Right atrium auricular region (tissue), 2 donors: ENCODE measurements around the gene ZFYVE28. TPM values are rescaled to one million over a fixed set of nuclear protein-coding genes. Genes with fewer than 3 reads are reported as not detected.

Experiments
- DNase-seq: peaks from one replicate; pipeline ENCODE4 v3.0.0-alpha.2; 2019; ENCODE audit warnings: low spot score
- H3K27ac ChIP-seq, 2 donors: fragments of 200-600 bp; sonication (generic); 1 replicate in 1 of 2; 2 replicates in 1 of 2; pipeline ENCODE4 v1.5.1; 2016 to 2019
- H3K27me3 ChIP-seq, 2 donors: fragments of 200-600 bp; sonication (generic); one replicate each; pipeline versions ENCODE4 v1.5.1 to v1.6.0; 2017 to 2019
- H3K36me3 ChIP-seq: fragments of 200-600 bp; sonication (generic); one replicate; pipeline ENCODE4 v1.5.1; 2016
- H3K4me1 ChIP-seq, 2 donors: fragments of 200-600 bp; sonication (generic); one replicate each; pipeline versions ENCODE4 v1.5.1 to v1.6.0; 2017 to 2019
- H3K4me3 ChIP-seq, 2 donors: fragments of 200-600 bp; sonication (generic); 1 replicate in 1 of 2; 2 replicates in 1 of 2; pipeline ENCODE4 v1.5.1; 2017 to 2019; ENCODE audit warnings: mild to moderate bottlenecking in 1 of 2, moderate library complexity in 1 of 2
- H3K9me3 ChIP-seq, 2 donors: fragments of 200-600 bp; sonication (generic); one replicate each; pipeline ENCODE4 v1.5.1; 2019
- CTCF ChIP-seq, 2 donors: fragments of 200-600 bp; sonication (generic); IDR thresholded peaks; one replicate each; pipeline ENCODE4 v1.5.1; 2019; ENCODE audit warnings: antibody characterized with exemption in 2 of 2
- total RNA-seq, 2 donors: library from RNA; depleted of rRNA; stranded (reverse); fragments of >200 nt; gene quantifications; one replicate each; pipeline ENCODE4 v1.1.0, GENCODE V29; 2016

The ZFYVE28 gene
- total RNA-seq, 2 donors from 2014 or later, result 3.4 to 6.0 TPM

DNA sequence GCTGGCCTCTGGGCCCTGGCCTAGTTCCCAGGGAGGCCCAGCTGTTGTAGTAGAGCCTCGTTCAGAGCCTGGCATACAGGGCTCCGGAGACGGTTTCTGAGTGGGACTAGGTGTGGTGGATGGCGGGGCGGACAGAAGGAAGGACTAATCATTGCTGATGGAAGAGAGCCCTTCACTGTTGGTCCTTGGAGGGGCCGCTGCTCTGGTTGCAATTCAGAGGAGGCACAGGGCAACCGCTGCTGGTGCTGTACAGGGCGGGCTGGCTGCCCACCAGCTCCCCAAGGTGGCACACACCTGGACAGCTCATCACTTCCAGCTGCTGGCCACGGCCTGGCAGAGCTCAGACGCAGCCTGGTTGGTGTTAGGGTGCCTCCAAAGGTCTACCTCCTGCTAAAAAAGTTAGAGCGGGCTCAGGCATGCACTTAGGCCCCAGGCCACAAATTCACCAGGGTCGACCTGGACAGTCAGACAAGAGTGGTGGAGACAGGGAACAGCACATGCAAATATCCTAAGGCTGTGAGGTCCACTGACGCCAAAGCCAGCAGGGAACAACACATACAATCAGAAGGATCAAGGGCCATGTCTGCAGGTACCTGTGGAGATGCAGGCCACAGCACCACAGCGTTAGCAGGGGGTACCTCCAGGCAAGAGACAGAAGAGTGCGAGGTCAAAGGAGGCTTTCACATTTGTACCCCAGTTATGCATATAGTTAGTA, 43.0 kb upstream of the ZFYVE28 start:
- TF ChIP-seq CTCF (IDR thresholded peaks at IDR 0.05), result no peak
- H3K27me3 ChIP-seq, result no peaks in the 10 kb centered on the region
- DNase-seq, result no peak
- H3K9me3 ChIP-seq, result no peaks in the 10 kb centered on the region
- no peaks in the 10 kb centered on the region for H3K36me3 ChIP-seq
- peaks cover 0 to 12% of the 10 kb centered on the region in 2 donors for H3K4me1 ChIP-seq
- H3K4me3 ChIP-seq, result no peak overlapping the region
- no peak overlapping the region for H3K27ac ChIP-seq

GRCh38 chr4:2459589-2460349, 41.3 kb upstream of the ZFYVE28 start:
- Histone ChIP-seq H3K36me3 (no peaks in the 10 kb centered on the region), H3K4me1 (peaks cover 0 to 12% of the 10 kb centered on the region in 2 donors), H3K4me3 (no peak overlapping the region), H3K27me3 (no peaks in the 10 kb centered on the region), H3K9me3 (no peaks in the 10 kb centered on the region), H3K27ac (no peak overlapping the region)
- DNase-seq, result no peak
- no peak for TF ChIP-seq CTCF (IDR thresholded peaks at IDR 0.05)

GRCh38 chr4:2458546-2459491, 40.4 kb upstream of the ZFYVE28 start:
- TF ChIP-seq CTCF (IDR thresholded peaks at IDR 0.05), result no peak
- no peaks in the 10 kb centered on the region for H3K36me3 ChIP-seq

DNA sequence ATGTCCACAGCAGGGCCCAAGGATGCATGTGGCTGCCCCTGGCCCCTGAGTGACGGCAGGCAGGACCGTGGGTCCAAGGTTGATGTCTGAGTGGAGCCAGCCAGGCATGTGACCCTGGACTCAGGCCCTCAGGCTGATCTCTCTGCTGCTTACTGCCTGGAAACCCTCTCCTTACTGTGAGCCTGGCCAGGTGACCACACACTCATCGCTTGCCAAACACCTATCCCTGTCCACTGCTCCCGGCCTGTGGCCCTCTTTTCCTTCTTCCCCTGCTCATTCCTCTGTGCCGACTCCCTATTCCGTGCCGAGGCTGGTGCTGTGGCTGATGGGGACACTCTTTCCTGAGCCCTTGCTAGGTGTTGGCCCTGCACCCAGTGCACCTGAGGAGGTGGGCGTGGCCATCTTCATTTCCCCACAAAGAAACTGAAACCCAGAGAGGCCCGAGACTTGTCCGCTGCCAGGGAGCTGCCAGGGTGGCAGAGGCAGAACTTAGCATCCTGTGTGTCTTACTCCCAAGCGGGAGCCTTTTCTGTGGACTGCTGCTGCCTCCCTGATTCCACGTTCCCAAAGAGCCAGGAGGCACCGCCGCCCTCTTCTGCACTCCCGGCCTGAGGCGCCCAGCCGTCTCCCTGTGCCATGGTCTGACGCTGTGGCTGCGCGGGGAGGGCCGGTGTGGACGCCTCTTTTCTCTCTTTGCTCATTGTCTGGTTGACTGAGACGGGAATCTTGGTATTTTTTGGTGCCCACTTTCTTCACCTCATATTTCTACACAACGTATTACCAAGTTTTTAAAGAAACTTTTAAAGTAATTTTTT, 39.2 kb upstream of the ZFYVE28 start:
- TF ChIP-seq CTCF (IDR thresholded peaks at IDR 0.05), result no peak
- Histone ChIP-seq H3K4me1 (peaks cover 0 to 6% of the 10 kb centered on the region in 2 donors), H3K27ac (no peak overlapping the region), H3K9me3 (no peaks in the 10 kb centered on the region), H3K27me3 (no peaks in the 10 kb centered on the region), H3K4me3 (no peak overlapping the region), H3K36me3 (no peaks in the 10 kb centered on the region)
- no peak for DNase-seq

More at GRCh38 chr4:2458546-2459491, 40.4 kb upstream of the ZFYVE28 start:
- Histone ChIP-seq H3K4me1 (peaks cover 0 to 12% of the 10 kb centered on the region in 2 donors), H3K4me3 (no peak overlapping the region), H3K9me3 (no peaks in the 10 kb centered on the region), H3K27ac (no peak overlapping the region), H3K27me3 (no peaks in the 10 kb centered on the region)
- no peak for DNase-seq
